GM18907 (cell line): ENCODE results near the gene UBQLN2.
"Not testable (repeated sequence)": the region's sequence is repeated elsewhere in the genome, so short reads cannot be mapped to it uniquely, and the experiment has no call there.

ENCODE experiments used
- ATAC-seq: cut with Tn5 transposase; IDR thresholded peaks from one replicate; pipeline ENCODE4 v1.9.1; 2021; ENCODE audit warnings: mild to moderate bottlenecking, moderate library complexity; ENCODE audit not compliant: unreplicated experiment

Gene UBQLN2

DNA sequence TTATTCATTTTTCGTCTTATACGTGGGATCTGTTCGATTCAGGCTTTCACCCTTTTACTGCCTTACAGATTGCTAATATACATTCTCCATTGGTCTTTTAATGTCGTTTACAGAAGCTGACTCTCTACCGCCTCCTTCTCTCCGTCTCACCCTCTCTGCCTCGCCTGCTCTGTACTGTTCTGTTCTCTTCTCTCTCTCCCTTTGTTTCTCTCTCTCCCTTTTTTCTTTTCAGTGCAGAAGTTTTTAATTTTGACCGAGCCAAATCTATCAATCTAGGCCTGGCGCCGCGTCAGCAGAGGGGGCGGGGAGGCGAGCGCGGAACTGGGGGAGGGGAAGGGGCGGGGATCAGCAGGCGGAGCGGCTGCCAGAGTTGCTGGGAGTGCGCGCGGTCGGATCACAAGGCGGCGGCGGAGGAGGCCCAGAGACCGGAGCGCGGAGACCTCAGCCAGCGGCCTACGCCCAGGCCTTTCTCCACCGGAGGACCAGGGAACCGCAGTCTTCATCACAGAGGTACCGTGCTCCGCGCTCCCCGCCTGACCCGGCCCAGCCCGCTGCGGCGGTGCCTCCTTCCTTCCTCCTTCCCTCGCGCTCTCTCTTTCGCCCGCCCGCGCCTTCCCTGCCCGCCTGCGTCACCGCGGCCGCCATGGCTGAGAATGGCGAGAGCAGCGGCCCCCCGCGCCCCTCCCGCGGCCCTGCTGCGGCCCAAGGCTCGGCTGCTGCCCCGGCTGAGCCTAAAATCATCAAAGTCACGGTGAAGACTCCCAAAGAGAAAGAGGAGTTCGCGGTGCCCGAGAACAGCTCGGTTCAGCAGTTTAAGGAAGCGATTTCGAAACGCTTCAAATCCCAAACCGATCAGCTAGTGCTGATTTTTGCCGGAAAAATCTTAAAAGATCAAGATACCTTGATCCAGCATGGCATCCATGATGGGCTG lies at the start of gene UBQLN2:
UBQLN2 (plus strand) TSS at position 397 of the 931 bp plus-strand sequence; CDS start at position 644, 247 bp downstream.
- ATAC-seq = peak; percentile 83

DNA sequence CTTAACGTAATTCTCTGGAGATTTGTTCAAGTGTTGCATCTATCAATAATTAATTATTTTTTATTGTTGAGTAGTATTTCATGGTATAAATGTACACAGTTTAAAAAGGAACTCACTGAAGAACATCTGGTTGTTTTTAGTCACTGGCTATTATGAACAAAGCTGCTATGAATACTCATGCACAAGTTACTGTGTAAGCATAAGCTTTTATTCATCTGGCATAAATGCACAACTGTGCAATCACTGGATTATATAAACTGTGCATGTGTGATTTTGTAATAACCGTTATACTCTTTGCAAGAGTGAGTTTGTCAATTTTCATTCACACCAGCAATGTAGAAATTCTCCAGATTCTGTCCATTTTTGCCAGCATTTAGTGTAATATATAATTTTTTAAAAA lies 43.8 kb upstream of the UBQLN2 start:
- ATAC-seq = no peak

- ATAC-seq = not testable (repeated sequence)
These were observed 33.9 kb upstream of the UBQLN2 start for GRCh38 chrX:56529482-56530007.

DNA sequence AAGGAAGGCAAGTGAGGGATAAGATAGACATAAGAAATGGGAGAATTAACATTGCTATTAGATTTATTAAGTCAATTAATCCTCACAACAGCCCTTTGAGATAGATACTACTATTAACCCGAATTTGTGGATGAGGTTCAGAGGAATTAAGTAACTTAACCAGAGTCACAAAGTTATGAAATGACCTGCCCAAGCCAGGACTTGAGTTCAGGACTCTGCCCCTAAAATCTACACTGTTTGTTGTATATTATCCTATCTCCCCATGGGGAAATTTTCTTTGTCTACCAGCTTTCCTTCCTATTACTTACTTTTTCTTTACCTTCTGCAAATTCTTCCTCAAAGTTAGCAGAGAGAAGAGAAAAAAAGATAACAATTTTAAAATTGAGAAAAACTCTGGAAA lies 33.4 kb upstream of the UBQLN2 start:
- no peak for ATAC-seq

GRCh38 chrX:56550667-56551066 lies 12.8 kb upstream of the UBQLN2 start:
- ATAC-seq = no peak

DNA sequence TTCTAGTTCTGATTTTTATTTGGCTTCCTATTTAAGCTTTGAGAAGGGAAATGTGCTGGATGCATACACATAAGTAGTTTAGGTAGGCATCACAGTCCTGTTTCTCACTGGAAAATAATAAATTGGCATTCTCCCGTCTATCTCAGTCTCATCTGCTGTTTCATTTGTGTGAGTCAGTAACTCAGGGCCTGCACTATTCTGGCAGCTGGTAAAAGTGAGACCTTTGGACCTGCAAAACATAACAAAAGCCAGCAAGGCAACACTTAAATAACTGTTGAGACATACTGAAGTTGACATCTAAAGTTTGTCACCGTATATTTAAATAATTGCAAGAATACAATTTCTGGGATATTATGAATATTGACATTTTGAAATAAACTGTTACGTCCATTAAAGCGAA lies 8.6 kb upstream of the UBQLN2 start:
- no peak for ATAC-seq

DNA sequence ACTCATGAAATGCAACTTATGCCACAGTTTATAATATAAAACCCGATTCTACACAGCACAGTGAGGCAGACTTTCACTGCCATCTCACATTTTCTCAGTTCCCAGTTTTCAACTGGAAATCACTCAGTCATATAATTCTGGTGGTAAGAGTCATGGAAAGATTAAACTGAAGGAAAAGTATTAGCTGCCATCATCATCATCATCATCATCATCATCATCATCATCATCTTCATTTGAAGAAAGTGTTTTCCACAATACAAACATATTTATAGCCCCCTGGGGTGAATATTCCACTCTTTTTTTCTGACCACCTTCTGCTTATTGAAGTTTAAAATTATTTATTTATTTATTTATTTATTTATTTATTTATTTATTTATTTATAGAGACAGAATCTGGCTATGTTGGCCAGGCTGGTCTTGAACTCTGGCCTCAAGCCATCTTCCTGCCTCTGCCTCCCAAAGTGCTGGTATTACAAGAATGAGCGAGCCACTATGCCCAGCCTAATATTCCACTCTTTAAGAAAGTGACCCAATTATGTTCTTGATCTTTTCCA lies 6.0 kb upstream of the UBQLN2 start:
- no peak for ATAC-seq

GRCh38 chrX:56564164-56564885 lies 898 bp downstream of the UBQLN2 start:
- peak; percentile 20 for ATAC-seq

GRCh38 chrX:56564921-56565840 lies 1.8 kb downstream of the UBQLN2 start:
- no peak for ATAC-seq

- no peak for ATAC-seq
These were observed 6.1 kb downstream of the UBQLN2 start for GRCh38 chrX:56569378-56570057.

GRCh38 chrX:56572975-56573374 lies 9.5 kb downstream of the UBQLN2 start:
- ATAC-seq = no peak

DNA sequence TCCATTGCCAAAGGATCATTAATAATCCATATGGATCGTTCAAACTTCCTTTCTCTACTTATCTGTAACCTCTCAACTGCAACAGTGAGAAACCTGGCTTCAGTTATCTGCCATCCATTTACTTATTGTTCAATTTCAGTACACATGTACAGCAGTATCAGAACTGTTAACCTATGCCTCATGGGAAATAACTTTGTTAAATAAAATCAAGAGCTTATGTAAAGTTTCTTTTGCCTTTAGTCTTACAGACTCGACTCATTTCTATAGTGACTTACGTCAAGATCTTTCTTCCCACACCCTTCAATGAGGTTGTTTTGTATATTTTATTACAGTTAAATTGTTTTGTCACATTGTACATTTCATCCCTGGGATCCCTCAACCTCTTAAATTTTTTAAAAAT lies 11.4 kb downstream of the UBQLN2 start:
- ATAC-seq = no peak

DNA sequence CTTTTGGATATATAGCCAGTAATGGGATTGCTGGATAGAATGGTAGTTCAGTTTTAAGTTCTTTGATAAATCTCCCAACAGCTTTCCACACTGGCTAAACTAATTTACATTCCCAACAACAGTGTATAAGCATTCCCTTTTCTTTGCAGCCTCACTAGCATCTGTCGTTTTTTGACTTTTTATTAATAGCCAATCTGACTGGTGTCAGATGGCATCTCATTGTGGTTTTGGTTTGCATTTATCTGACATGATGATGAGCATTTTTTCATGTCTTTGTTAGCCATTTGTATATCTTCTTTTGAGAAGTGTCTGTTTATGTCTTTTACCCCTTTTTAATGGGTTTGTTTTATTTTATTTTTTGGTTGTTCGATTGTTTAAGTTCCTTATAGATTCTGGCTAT lies 13.3 kb downstream of the UBQLN2 start:
- ATAC-seq = no peak

DNA sequence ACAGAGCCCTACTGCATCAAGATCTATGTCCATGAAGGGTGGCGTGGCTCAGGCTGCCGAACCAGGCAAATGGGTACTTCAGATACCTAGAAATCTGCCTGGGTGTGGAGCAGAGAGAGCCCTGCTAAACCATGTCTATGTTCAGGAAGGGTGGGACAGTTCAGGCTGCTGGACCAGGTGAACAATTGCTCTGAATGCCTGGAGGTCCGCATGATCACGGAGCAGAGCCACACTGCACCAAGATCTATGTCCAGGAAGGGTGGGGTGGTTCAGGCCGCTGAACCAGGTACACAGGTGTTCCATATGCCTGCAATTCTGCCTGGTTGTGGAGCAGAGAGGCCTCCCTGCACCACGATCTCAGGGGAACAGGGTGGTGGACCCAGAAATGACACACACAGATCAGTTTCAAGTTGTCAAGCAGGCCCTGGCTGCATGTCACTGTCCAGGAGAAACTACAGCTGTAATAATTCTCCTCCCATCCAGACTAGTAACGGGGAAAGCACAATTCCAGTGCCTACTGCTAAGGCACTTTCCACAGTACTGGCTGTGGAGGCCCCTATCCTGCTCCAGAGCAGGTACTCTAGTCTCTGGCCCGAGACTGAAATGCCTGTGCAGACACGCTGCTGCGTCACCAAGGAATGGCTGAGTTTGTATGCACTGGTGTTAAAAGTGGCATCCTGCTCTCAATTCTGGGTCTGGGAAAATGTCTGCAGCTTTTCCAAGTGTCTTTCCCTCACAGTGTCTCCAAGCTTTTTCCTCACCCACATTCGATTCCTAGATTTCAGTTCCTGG lies 25.2 kb downstream of the UBQLN2 start:
- no peak for ATAC-seq

GRCh38 chrX:56591830-56592229 lies 28.4 kb downstream of the UBQLN2 start:
- ATAC-seq = not testable (repeated sequence)

DNA sequence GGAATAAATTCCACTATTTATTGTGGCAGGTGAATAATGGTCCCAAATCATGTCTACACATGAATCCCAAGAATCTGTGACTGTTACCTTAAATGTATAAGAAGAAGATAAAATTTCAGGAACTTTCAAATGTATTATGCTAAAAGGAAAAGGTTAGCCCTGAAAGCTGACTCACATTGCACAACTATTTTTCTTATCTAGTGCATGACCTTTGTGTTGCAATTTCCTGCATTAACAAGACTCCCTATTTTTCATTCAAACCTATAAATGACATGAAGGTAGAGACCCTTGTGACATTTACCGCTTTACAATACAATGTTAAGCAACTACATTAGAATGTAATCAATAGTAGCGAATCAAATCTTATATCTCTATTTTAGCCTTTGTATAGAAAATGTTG lies 36.7 kb downstream of the UBQLN2 start:
- ATAC-seq = no peak

DNA sequence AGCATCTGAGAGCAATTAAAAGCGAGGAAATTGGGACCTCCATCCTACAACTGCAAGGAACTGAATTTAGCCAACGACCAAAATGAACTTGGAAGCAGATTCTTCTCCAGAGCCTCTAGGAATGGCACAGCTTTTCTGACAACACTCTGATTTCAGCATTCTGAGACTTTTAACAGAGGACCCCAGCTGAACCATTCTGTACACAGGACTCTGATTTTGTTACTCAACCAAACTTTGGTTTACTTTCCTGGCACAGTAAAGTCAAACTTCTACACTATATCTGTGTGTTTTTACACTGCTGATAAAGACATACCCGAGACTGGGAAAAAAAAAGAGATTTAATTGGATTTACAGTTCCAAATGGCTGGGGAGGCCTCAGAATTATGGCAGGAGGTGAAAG lies 37.6 kb downstream of the UBQLN2 start:
- ATAC-seq = no peak

- ATAC-seq = no peak
These were observed 51.9 kb downstream of the UBQLN2 start for GRCh38 chrX:56615282-56615681.
